Testis (tissue), 3 donors: ENCODE results near the gene ZNF497. TPM values are rescaled to one million over a fixed set of nuclear protein-coding genes. Genes with fewer than 3 reads are reported as not detected.
A peak's percentile ranks its signal among the peaks of the same experiment; 100 is the strongest.

ENCODE experiments used
- DNase-seq: peaks from one replicate; pipeline ENCODE4 v3.0.0-alpha.2; 2019
- H3K27ac ChIP-seq, 2 donors: fragments of 200-600 bp; sonication (generic); one replicate each; pipeline ENCODE4 v1.5.1; 2019
- H3K27me3 ChIP-seq: fragments of 200-600 bp; sonication (generic); one replicate; pipeline ENCODE4 v1.5.1; 2019
- H3K36me3 ChIP-seq: fragments of 200-600 bp; sonication (generic); one replicate; pipeline ENCODE4 v1.5.1; 2017; ENCODE audit warnings: low read depth; ENCODE audit errors: missing control alignments
- H3K4me1 ChIP-seq: fragments of 200-600 bp; sonication (generic); one replicate; pipeline ENCODE4 v1.5.1; 2019
- H3K4me3 ChIP-seq, 2 donors: fragments of 200-600 bp; sonication (generic); one replicate each; pipeline ENCODE4 v1.5.1; 2017 to 2019
- H3K9me3 ChIP-seq: fragments of 200-600 bp; sonication (generic); one replicate; pipeline ENCODE4 v1.5.1; 2017
- CTCF ChIP-seq, 3 experiments: fragments of 450-650 bp in 2 of 3; fragments of 200-600 bp in 1 of 3; sonication (generic) in 1 of 3; IDR thresholded peaks; one replicate each; pipeline ENCODE4 v1.5.1; 2016 to 2019; ENCODE audit warnings: antibody characterized with exemption in 3 of 3, mild to moderate bottlenecking in 2 of 3, moderate library complexity in 1 of 3
- POLR2A ChIP-seq: fragments of 450-650 bp; IDR thresholded peaks from one replicate; pipeline ENCODE4 v1.6.1; 2017; ENCODE audit warnings: antibody characterized with exemption, mild to moderate bottlenecking, moderate library complexity
- WGBS, 2 donors: methylation state at CpG; one replicate each; pipeline ENCODE4 v1.1.5; 2018; 5-methylcytosine and 5-hydroxymethylcytosine counted together
- intact Hi-C: fragments of 100-400 bp; cut with DNase I; formaldehyde crosslinking; loops from one replicate; pipeline ENCODE4 v1.15.1; 2023; ENCODE audit warnings: low total_unique reads
- polyA plus RNA-seq: library from polyadenylated mRNA; stranded (reverse); fragments of 350-450 nt; fragmentation: Illumina TruSeq; extraction: RNeasy Lipid Tissue Mini Kit (QIAGEN cat#74804); gene quantifications from one replicate; pipeline ENCODE4 v1.2.3, GENCODE V29; 2014; ENCODE audit warnings: low read depth, low replicate concordance; ENCODE audit not compliant: insufficient read depth
- total RNA-seq, 2 donors: library from RNA; depleted of rRNA; stranded (reverse); fragments of >200 nt; gene quantifications; one replicate each; pipeline ENCODE4 v1.2.3, GENCODE V29; 2016

The ZNF497 gene
- total and polyA plus RNA-seq, 3 donors from 2014 or later: 2.6 to 10.7 (median 10.3) TPM

GRCh38 chr19:58346961-58347929, 15.3 kb downstream of the ZNF497 start:
- DNase-seq: peak; percentile 65
- Histone ChIP-seq H3K4me1 (peaks cover 13% of the 10 kb centered on the region), H3K9me3 (no peaks in the 10 kb centered on the region), H3K4me3 (peak overlapping the region; percentile 55 to 72), H3K27ac (no peak overlapping the region), H3K27me3 (no peaks in the 10 kb centered on the region), H3K36me3 (no peaks in the 10 kb centered on the region)
- intact Hi-C loops: no loop called here
- WGBS, 2 donors: 2 to 3% methylated on average over 5 to 66 of the region's 82 CpGs
- no peak for TF ChIP-seq CTCF (IDR thresholded peaks at IDR 0.05)
- TF ChIP-seq POLR2A: no peak

GRCh38 chr19:58345558-58345957, 17.0 kb downstream of the ZNF497 start:
- Histone ChIP-seq H3K4me3 (no peak overlapping the region), H3K27ac (no peak overlapping the region), H3K9me3 (no peaks in the 10 kb centered on the region), H3K4me1 (peaks cover 13% of the 10 kb centered on the region), H3K36me3 (no peaks in the 10 kb centered on the region), H3K27me3 (no peaks in the 10 kb centered on the region)
- no peak for DNase-seq
- TF ChIP-seq POLR2A: no peak
- TF ChIP-seq CTCF (IDR thresholded peaks at IDR 0.05): no peak
- WGBS, 2 donors: 74 to 82% methylated on average over 5 of the region's 5 CpGs
- intact Hi-C loops: no loop called here

GRCh38 chr19:58338825-58339558, 23.6 kb downstream of the ZNF497 start:
- 62 to 80% methylated on average over 9 to 30 of the region's 30 CpGs for WGBS, 2 donors
- Histone ChIP-seq H3K36me3 (no peaks in the 10 kb centered on the region), H3K4me1 (no peaks in the 10 kb centered on the region), H3K27ac (no peak overlapping the region), H3K27me3 (no peaks in the 10 kb centered on the region), H3K4me3 (no peak overlapping the region), H3K9me3 (no peaks in the 10 kb centered on the region)
- DNase-seq: no peak
- intact Hi-C loops: no loop called here
- TF ChIP-seq POLR2A: no peak
- TF ChIP-seq CTCF (IDR thresholded peaks at IDR 0.05): no peak

GRCh38 chr19:58338336-58338735, 24.2 kb downstream of the ZNF497 start:
- no peaks in the 10 kb centered on the region for H3K4me1 ChIP-seq
- no peak overlapping the region for H3K4me3 ChIP-seq
- no peak overlapping the region for H3K27ac ChIP-seq
- H3K27me3 ChIP-seq: no peaks in the 10 kb centered on the region
- no peaks in the 10 kb centered on the region for H3K36me3 ChIP-seq
- WGBS, 2 donors: 87 to 98% methylated on average over 6 to 11 of the region's 11 CpGs
- H3K9me3 ChIP-seq: no peaks in the 10 kb centered on the region
- DNase-seq: no peak
- intact Hi-C loops: no loop called here
- no peak for TF ChIP-seq CTCF (IDR thresholded peaks at IDR 0.05)
- TF ChIP-seq POLR2A: no peak
